Spleen (tissue), 11 donors: ENCODE results near the gene PALD1. TPM values are rescaled to one million over a fixed set of nuclear protein-coding genes. Genes with fewer than 3 reads are reported as not detected.

ENCODE experiments used
- DNase-seq: peaks from one replicate; pipeline ENCODE4 v3.0.0-alpha.2; 2020
- H3K27ac ChIP-seq, 8 donors: fragments of 200-600 bp; sonication (generic) in 7 of 8; 1 replicate in 4 of 8; 2 replicates in 4 of 8; pipeline versions ENCODE4 v1.5.0 to v1.8.0; 2016 to 2021; ENCODE audit warnings: inconsistent platforms in 4 of 8, mild to moderate bottlenecking in 4 of 8, moderate library complexity in 1 of 8
- H3K27me3 ChIP-seq, 7 donors: fragments of 200-600 bp; sonication (generic) in 6 of 7; replicated peaks in 1 of 7; 1 replicate in 4 of 7; 2 replicates in 3 of 7; pipeline versions ENCODE4 v1.5.0 to v1.8.0; 2016 to 2021; ENCODE audit warnings: inconsistent platforms in 3 of 7, mild to moderate bottlenecking in 1 of 7
- H3K36me3 ChIP-seq, 6 donors: fragments of 200-600 bp; sonication (generic) in 5 of 6; 1 replicate in 4 of 6; 2 replicates in 2 of 6; pipeline versions ENCODE4 v1.5.0 to v1.8.0; 2016 to 2021; ENCODE audit warnings: inconsistent platforms in 2 of 6
- H3K4me1 ChIP-seq, 6 donors: fragments of 200-600 bp; sonication (generic) in 5 of 6; 1 replicate in 3 of 6; 2 replicates in 3 of 6; pipeline versions ENCODE4 v1.5.0 to v1.8.0; 2016 to 2021; ENCODE audit warnings: inconsistent platforms in 3 of 6
- H3K4me3 ChIP-seq, 8 donors: fragments of 200-600 bp; sonication (generic) in 7 of 8; 1 replicate in 4 of 8; 2 replicates in 4 of 8; pipeline versions ENCODE4 v1.5.0 to v1.8.0; 2016 to 2021; ENCODE audit warnings: inconsistent platforms in 4 of 8, mild to moderate bottlenecking in 4 of 8, moderate library complexity in 2 of 8
- H3K9me3 ChIP-seq, 8 donors: fragments of 200-600 bp; sonication (generic) in 7 of 8; 1 replicate in 4 of 8; 2 replicates in 4 of 8; pipeline versions ENCODE4 v1.5.0 to v1.8.0; 2016 to 2021; ENCODE audit warnings: inconsistent platforms in 4 of 8
- CTCF ChIP-seq, 11 experiments: fragments of 200-600 bp in 7 of 11; fragments of 450-650 bp in 4 of 11; sonication (generic) in 4 of 11; IDR thresholded peaks in 8 of 11; conservative IDR thresholded peaks in 3 of 11; 1 replicate in 7 of 11; 2 replicates in 4 of 11; pipeline versions ENCODE4 v1.4.0 to v1.8.0; 2016 to 2021; ENCODE audit warnings: antibody characterized with exemption in 11 of 11, inconsistent platforms in 4 of 11, mild to moderate bottlenecking in 1 of 11
- POLR2A ChIP-seq, 3 donors: fragments of 450-650 bp; IDR thresholded peaks; one replicate each; pipeline ENCODE4 v1.5.1; 2017; ENCODE audit warnings: antibody characterized with exemption in 3 of 3, mild to moderate bottlenecking in 1 of 3
- POLR2AphosphoS5 ChIP-seq, 3 donors: sonication (generic); formaldehyde crosslinking; IDR thresholded peaks; one replicate each; pipeline ENCODE4 v1.5.1; 2017; ENCODE audit warnings: antibody characterized with exemption in 3 of 3
- WGBS, 5 donors: extraction: QIAGEN DNeasy Blood & Tissue Kit in 3 of 5; methylation state at CpG; one replicate each; pipeline versions ENCODE4 v1.1.5 to v1.1.7; 2013 to 2018; 5-methylcytosine and 5-hydroxymethylcytosine counted together
- intact Hi-C: fragments of 100-400 bp; cut with DNase I; formaldehyde crosslinking; loops from one replicate; pipeline ENCODE4 v1.15.0; 2023; ENCODE audit warnings: low total_unique reads
- polyA plus RNA-seq, 3 donors: library from polyadenylated mRNA; stranded (reverse); fragments of 200-250 nt; gene quantifications; one replicate each; pipeline ENCODE4 v1.2.1, GENCODE V29; 2013
- total RNA-seq, 7 donors: library from RNA; depleted of rRNA in 3 of 7; stranded (reverse); fragments of >200 nt in 3 of 7; fragmentation: NEBNext Ultra II Directional in 4 of 7; extraction: Animal tissue kit (Norgen Biotek cat#: 25700) in 4 of 7; gene quantifications; one replicate each; pipeline versions ENCODE4 v1.1.0 to v1.2.1, GENCODE V29; 2016 to 2021
- donor health status: healthy with polysubstance abuse.
- donor health status: DM: no; HTN: no; CAD: no; lungs with moderate emphysema.
- donor health status: DM: no; HTN: no; CAD: no.
- donor health status: Bipolar disorder and iron deficiency.
- donor health status: healthy.
- donor health status: DM: no; HTN: no; CAD: no.
- donor health status: DM: yes; HTN: yes; CAD: no.

The PALD1 gene
- total and polyA plus RNA-seq, 10 donors: 7.7 to 27.8 (median 19.5) TPM

- TF ChIP-seq CTCF (IDR thresholded peaks at IDR 0.05 in 8 of 11, conservative IDR thresholded peaks at IDR 0.05 in 3 of 11): no peak
- no peak for TF ChIP-seq POLR2A (IDR thresholded peaks at IDR 0.05)
- TF ChIP-seq POLR2AphosphoS5 (IDR thresholded peaks at IDR 0.05): no peak
- intact Hi-C loops: loop anchor here (5.0 kb wide), 1 partner anchor 80 kb away; no protein-coding TSS in a partner anchor
Measured at GRCh38 chr10:70541736-70542564, 63.4 kb downstream of the PALD1 start.

GRCh38 chr10:70542565-70542938 lies 64.0 kb downstream of the PALD1 start:
- Histone ChIP-seq H3K36me3 (peaks cover 0 to 43% (median 2%) of the 10 kb centered on the region in 6 donors), H3K4me1 (peaks cover 0 to 12% (median 6%) of the 10 kb centered on the region in 6 donors), H3K27me3 (no peaks in the 10 kb centered on the region), H3K27ac (no peak overlapping the region), H3K4me3 (no peak overlapping the region), H3K9me3 (no peaks in the 10 kb centered on the region)
- WGBS, 5 donors: 76 to 91% (median 83%) methylated on average over 3 of the region's 3 CpGs
- intact Hi-C loops: loop anchor here (5.0 kb wide), 1 partner anchor 80 kb away; no protein-coding TSS in a partner anchor
- TF ChIP-seq POLR2AphosphoS5 (IDR thresholded peaks at IDR 0.05) (no peak), POLR2A (IDR thresholded peaks at IDR 0.05) (no peak), CTCF (IDR thresholded peaks at IDR 0.05 in 8 of 11, conservative IDR thresholded peaks at IDR 0.05 in 3 of 11) (no peak)
- DNase-seq: no peak

More at GRCh38 chr10:70541736-70542564, 63.4 kb downstream of the PALD1 start:
- Histone ChIP-seq H3K4me3 (no peak overlapping the region), H3K27ac (no peak overlapping the region), H3K36me3 (peaks cover 0 to 37% (median 2%) of the 10 kb centered on the region in 6 donors), H3K9me3 (no peaks in the 10 kb centered on the region), H3K4me1 (peaks cover 0 to 18% (median 7%) of the 10 kb centered on the region in 6 donors), H3K27me3 (no peaks in the 10 kb centered on the region)
- 73 to 92% (median 79%) methylated on average over 14 of the region's 14 CpGs for WGBS, 5 donors
- no peak for DNase-seq

GRCh38 chr10:70543911-70544310 lies 65.3 kb downstream of the PALD1 start:
- Histone ChIP-seq H3K27me3 (no peaks in the 10 kb centered on the region), H3K9me3 (no peaks in the 10 kb centered on the region), H3K27ac (no peak overlapping the region), H3K36me3 (peaks cover 0 to 51% (median 5%) of the 10 kb centered on the region in 6 donors), H3K4me1 (no peaks in the 10 kb centered on the region), H3K4me3 (no peak overlapping the region)
- intact Hi-C loops: loop anchor here (5.0 kb wide), 1 partner anchor 82 kb away; no protein-coding TSS in a partner anchor
- no peak for DNase-seq
- TF ChIP-seq POLR2AphosphoS5 (IDR thresholded peaks at IDR 0.05): no peak
- TF ChIP-seq CTCF (IDR thresholded peaks at IDR 0.05 in 8 of 11, conservative IDR thresholded peaks at IDR 0.05 in 3 of 11): no peak
- TF ChIP-seq POLR2A (IDR thresholded peaks at IDR 0.05): no peak
- WGBS, 5 donors: 90 to 100% (median 98%) methylated on average over 1 of the region's 1 CpG
